Measurements from ENCODE around the gene MAP6. TPM values are rescaled to one million over a fixed set of nuclear protein-coding genes. Genes with fewer than 3 reads are reported as not detected.
A peak's percentile ranks its signal among the peaks of the same experiment; 100 is the strongest.

MAP6 gene
- polyA plus RNA-seq, 4 donors: 8.0 to 11.7 (median 9.8) TPM

DNA sequence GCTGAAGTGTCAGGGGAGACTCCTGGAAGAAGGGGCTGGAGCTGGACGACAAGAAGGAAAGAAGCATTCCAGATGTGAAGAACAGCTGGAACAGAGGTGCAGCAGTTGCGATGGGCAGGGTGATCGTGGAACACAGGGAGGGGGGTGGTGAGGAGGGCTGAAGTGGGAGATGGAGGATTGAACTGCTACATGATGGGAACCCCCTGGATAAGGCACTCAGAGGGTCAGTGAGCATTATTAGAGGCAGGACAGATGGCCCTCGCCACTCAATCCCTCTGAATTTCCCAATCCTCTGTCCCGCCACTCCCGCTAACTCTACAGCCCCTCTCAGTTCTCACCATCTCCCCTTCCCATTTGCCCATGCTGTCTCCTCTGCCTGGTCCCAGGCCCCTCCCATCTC lies 92.8 kb downstream of the MAP6 start:
- DNase-seq (ENCODE audit: low read depth in 4 of 4, low spot score in 3 of 4): no peak

DNA sequence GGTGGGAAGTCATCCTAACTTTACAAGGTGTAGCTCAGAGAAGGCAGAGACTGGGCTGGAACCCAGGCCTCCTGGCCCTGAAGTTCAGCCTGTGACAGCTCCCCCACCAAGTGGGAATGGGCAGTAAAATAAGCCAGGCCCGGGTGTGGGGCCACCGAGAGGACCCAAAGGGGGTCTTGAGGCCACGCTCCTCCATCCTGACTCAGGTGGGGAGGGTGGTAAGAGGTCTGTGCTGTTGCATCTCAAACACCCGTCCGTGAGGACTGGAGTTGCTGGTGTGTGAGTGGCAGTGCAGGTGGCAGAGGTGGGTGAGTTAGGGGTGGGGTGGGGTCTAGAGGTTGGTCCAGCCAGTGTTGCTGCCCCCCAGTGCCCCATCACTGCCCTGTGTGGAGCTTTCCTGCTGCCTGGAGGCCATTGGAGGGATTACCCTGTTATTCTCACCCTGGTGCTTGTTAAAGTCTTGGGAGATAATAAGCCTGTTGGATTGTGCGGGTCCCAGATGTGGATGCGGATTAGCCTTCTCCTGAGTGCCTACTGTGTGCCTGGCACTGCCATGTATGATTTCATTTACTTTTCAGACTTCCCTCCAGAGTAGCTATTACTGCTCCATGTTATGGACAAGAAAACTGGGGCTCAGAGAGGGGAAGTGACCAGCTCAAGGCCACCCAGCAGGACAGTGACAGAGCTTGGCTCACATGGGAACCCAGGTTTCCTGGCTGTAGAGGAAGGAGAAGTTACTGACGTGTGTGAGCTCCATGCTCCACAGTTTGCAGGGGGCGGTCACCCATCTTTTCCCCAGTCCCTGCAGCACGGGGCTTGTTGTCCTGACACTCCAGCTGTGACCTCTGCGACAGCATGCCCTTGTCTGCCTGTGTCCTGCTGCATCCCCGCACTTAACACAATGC lies 93.9 kb downstream of the MAP6 start:
- DNase-seq (ENCODE audit: low read depth in 4 of 4, low spot score in 3 of 4): no peak

DNA sequence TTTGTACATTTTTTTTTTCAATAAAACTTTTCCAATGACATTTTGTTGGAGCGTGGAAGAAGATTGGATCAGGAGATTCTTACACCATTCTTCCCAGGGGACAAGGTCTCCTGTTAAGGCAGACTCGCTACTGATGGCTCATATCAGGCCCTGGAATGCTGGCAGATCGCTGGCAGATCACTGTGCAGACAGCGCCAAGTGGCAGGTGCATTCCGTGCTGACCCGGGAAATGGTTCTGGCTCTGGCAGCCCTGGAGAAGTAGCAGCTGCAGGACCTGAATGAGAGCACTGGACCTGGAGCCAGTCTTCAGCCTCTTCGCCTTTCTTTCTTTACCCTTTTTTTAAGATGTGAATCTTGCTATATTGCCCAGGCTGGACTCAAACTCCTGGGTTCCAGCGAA lies 96.1 kb downstream of the MAP6 start:
- DNase-seq (ENCODE audit: low read depth in 4 of 4, low spot score in 3 of 4): no peak

DNA sequence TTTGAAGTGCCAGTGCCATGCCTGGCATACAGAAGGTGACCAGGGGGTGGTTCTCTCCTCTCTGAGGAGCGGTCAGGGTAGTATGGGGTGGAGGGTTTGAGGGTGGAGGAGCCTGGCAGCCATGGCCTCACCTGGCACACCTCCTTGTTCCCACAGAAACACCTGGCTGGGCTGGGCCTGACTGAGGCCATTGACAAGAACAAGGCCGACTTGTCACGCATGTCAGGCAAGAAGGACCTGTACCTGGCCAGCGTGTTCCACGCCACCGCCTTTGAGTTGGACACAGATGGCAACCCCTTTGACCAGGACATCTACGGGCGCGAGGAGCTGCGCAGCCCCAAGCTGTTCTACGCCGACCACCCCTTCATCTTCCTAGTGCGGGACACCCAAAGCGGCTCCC lies 97.2 kb downstream of the MAP6 start:
- DNase-seq (ENCODE audit: low read depth in 4 of 4, low spot score in 3 of 4): no peak

DNA sequence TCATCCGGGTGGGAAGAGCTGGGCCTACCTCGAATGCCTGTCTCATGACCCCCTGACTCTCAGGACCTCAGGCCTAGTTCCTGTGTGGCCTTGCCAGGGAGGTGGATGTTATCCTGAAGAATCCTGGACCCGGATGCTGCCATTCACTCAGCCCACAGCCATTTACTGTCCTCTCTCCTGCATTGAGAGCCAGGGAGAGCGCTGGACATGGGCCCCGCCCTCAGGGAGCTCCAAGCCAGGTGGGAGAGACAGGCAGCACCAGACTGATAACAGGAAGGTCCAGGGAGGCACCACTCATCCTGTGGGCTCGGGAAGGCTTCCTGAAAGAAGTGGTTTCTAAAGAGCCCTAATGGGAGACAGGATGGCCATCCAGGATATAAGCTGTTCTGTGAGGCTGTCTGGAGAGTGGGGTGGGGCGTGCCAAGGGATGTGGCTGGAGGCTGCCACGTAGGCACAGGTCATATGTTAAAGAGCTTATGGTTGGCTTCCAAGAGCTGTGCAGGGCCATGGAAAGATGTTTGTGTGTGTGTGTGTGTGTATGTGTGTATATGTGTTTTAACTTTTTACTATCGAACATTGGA lies 98.2 kb downstream of the MAP6 start:
- no peak for DNase-seq (ENCODE audit: low read depth in 4 of 4, low spot score in 3 of 4)

DNA sequence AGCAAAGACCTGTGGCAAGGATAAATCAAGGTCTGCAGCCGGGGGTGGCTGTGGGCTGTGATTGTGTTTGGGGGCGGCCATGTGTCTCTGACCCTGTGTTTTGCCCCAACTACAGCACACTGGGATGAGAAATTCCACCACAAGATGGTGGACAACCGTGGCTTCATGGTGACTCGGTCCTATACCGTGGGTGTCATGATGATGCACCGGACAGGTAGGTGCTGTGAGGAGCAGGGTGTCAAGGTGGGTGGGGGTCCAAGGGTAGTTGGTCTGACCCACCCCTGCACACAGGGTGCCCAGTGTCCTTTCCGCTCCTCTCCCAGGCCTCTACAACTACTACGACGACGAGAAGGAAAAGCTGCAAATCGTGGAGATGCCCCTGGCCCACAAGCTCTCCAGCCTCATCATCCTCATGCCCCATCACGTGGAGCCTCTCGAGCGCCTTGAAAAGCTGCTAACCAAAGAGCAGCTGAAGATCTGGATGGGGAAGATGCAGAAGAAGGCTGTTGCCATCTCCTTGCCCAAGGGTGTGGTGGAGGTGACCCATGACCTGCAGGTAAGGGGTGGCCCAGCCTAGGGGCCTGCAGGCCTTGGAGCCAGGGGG lies 100.1 kb downstream of the MAP6 start:
- DNase-seq (ENCODE audit: low read depth in 4 of 4, low spot score in 3 of 4): no peak

DNA sequence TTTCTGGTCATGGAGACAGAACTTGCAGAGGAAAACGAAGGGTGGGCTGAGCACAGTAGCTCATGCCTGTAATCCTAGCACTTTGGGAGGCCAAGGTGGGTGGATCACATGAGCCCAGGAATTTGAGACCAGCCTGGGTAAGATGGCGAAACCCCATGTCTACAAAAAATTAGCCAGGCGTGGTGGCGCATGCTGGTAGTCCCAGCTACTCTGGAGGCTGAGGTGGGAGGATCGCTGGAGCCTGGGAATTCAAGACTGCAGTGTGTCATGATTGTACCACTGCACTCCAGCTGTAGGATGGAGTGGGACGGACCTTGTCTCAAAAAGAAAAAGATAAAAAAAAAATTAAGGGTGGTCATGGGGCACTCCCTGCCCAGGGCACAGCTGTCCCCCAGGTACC lies 100.9 kb downstream of the MAP6 start:
- DNase-seq (ENCODE audit: low read depth in 4 of 4, low spot score in 3 of 4): no peak

DNA sequence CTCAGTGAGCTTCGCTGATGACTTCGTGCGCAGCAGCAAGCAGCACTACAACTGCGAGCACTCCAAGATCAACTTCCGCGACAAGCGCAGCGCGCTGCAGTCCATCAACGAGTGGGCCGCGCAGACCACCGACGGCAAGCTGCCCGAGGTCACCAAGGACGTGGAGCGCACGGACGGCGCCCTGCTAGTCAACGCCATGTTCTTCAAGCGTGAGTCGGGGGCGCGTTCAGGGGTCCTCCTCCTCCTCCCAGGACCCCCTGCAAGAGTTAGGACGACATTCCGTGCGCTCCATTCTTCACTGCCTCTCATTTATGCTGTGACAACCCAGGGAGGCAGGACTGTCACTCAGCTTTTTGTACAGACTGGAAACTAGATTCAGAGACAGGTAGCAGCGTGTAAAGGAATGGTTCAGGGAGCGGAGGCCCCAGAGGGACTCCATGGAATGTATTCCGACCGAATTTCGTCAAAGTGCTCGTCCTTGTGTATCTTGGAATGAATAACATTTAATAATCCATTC lies 102.0 kb downstream of the MAP6 start:
- DNase-seq (ENCODE audit: low read depth in 4 of 4, low spot score in 3 of 4): no peak

DNA sequence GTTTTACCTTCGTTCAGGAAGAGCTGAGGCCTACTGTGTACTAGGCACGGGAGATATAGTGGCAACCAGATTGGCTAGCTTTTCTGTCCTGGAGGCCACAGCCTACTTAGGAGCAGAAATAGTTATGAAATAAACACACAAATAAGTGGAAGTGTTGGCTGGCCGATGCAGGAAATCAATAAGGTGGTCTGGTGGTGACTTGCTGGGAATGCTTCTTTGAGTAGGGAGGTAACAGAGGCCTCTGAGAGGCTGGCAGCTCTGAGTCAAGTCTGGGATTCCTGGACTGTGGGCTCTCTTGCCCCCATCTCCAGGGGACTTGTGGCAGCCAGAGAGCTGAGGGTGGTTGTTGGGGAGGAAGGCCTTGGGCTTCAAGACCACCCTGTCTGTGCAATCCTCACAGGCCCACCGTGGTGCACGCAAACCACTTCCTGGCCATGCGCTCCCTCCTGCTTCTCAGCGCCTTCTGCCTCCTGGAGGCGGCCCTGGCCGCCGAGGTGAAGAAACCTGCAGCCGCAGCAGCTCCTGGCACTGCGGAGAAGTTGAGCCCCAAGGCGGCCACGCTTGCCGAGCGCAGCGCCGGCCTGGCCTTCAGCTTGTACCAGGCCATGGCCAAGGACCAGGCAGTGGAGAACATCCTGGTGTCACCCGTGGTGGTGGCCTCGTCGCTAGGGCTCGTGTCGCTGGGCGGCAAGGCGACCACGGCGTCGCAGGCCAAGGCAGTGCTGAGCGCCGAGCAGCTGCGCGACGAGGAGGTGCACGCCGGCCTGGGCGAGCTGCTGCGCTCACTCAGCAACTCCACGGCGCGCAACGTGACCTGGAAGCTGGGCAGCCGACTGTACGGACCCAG lies 102.7 kb downstream of the MAP6 start:
- no peak for DNase-seq (ENCODE audit: low read depth in 4 of 4, low spot score in 3 of 4)

DNA sequence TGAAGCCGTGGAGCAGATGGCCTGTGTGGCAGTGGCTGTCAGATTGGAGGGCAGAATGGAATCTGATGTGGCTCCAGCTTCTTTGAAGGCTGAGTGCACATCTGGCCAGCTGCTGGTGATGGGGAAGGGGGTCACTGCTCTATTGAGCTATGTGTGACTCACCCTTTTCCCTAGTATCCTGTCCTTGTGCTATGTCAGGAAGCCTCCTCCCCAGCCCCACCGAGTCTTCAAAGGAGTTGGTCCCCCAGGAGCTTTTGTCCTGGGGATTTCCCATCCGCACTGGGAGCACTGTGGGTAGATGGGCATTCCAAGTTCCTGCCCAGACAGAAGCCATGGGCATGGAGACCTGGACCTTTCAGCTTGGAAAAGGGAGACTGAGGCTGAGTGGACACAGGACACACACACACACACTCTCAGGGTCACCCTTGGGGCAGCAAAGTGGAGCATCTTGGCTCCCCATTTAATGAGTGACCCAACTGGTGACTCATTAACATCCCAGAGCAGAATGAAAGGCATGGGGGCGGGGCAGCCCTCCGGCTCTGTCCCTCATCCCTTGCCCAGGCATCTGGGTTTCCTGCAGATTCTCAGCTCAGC lies 103.5 kb downstream of the MAP6 start:
- no peak for DNase-seq (ENCODE audit: low read depth in 4 of 4, low spot score in 3 of 4)

DNA sequence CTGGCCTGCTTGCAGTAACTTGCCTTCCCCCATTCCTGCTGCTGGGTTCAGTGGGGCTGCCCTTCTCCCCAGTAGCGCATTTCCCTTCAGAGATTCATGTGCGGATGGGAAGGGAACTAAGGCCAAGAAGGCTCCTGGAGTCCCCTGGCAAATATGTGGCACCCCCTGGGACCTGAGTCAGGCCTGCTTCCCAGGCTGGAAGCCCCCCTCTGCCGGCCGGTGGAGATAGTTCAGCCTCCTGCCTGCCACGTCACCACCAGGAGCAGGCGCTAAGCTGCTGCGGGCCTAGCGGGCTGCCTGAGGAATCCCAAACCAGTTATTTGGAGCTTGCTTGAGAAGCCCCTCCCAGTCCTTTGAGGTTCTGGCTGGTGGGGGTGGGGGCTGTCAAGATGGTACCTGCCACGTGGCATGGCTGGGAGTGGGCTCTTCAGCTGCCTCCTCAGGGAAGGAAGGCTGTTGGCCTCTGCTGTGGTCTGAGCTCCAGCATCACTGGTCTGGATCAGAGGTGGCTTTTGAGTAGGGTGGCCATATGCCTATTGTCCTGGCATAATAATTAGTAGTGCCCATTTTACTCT lies 104.8 kb downstream of the MAP6 start:
- DNase-seq (ENCODE audit: low read depth in 4 of 4, low spot score in 3 of 4): no peak

DNA sequence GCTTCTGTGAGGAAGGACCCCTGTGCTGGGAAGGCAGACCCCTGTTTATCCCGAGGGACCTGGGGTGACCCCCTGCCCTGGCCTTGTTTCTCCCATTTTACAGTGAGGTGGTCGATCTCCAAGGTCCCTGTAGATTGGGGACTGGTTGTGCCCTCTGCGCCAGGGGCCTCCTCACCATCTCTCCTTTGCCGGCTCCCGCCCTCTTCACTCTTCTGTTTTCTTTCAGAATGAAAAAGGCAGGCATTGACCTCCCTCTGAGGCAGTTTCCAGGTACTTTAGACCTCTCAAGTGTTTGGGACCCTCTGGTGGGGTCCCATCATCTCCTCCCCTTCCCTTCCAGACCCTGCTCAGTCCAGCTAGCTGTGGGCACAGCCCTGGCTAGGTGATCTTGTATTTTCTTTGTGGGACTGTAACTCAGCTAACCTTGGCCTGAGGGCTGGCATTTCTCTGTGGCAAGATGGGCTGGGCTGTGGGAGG lies 105.3 kb downstream of the MAP6 start:
- DNase-seq (ENCODE audit: low read depth in 4 of 4, low spot score in 3 of 4): no peak

DNA sequence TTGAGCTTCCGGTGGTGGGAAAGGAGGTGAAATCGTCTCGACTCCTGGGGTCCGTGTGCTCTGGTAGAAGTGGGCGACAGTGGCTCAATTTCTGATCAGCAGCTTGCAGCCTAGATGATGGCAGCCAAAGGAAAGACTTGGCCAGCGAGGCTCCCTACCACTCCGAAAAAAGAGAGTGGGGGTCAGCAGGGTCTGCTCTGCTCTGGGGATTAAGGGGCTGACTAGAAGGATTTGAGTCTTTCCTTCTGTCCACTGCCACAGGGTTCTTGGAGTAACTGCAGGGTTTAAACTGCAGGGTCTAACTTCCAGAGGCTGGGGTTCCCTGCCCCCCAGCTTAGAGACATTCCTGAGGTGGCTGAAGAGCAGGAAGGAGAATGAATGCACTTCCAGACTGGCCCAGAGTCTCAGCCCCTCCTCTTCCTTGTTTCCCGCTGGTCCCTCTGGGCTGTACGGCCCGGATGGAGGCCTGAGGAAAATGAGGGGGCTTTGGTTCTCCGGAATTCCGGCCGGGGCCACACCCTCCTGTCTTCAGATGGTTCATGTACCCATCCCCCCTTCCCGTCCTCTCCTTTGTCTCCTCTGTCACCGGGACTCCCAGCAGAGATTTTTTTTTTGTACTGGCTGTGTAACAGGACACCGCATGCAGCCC lies 105.9 kb downstream of the MAP6 start:
- DNase-seq (ENCODE audit: low read depth in 4 of 4, low spot score in 3 of 4): no peak

DNA sequence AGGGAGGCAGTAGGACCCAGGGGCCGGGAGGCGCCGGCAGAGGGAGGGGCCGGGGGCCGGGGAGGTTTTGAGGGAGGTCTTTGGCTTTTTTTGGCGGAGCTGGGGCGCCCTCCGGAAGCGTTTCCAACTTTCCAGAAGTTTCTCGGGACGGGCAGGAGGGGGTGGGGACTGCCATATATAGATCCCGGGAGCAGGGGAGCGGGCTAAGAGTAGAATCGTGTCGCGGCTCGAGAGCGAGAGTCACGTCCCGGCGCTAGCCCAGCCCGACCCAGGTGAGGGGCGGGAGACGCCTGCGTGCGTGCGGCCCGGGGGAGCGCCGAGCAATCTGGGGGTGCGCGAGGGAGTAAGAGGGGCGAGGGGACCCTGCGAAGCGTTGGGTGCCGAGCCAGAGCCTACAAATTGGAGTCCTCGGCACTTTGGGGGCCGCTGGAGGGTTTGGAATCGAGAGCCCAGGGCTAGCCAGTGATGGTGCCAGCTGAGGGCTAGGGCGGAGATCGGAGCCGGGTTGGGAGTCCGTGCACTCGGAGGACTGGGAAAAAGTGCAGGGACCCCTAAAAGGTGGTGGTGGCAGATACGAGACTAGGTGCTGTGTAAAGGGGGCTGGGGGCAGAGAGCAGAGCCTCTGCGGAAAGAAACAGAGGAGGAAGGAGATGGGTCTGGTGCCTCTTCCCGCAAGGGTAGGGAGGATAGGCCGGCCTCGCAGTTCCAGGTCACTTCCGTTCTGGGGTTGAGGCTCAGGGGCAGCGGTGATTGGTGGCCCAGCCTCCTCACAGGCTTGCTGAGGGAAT lies 106.6 kb downstream of the MAP6 start, which contains the start of gene SERPINH1:
TSS of gene SERPINH1 (plus strand) at position 206 of the 788 bp plus-strand sequence. CDS start 4,097 bp downstream, outside the sequence.
- DNase-seq (ENCODE audit: low read depth in 4 of 4, low spot score in 3 of 4): peak in 2 of 4 donors; percentile 77 to 83

DNA sequence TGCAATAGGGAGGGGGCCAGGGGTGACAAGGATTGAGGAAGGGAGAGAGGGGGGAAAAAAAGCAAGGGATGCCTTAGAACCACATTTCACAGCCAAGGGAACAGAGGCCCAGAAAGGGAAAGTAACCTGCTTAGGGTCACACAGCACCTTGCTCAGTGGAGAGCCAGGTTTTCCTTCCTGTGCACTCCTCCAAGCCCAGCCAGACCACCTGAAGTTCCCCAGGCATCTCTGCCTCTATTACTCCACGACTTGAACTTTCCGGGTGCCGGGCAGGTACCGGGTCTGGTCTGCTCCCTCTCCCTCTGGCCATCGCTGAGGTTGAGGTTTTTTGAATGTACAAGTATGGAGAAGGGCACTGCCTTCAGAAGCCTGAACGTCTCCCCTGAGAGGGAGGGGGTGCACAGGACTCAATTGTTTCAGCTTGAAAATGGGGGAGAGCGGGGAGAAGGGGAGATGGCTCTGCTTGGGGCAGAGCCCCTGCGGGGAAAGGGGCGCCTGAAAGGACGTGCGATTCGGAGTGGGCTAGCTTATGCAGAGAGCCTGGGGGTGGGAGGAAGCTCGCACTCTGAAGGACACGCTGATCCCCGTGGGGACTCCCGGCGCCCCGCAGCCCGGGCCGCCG lies 107.3 kb downstream of the MAP6 start:
- no peak for DNase-seq (ENCODE audit: low read depth in 4 of 4, low spot score in 3 of 4)

DNA sequence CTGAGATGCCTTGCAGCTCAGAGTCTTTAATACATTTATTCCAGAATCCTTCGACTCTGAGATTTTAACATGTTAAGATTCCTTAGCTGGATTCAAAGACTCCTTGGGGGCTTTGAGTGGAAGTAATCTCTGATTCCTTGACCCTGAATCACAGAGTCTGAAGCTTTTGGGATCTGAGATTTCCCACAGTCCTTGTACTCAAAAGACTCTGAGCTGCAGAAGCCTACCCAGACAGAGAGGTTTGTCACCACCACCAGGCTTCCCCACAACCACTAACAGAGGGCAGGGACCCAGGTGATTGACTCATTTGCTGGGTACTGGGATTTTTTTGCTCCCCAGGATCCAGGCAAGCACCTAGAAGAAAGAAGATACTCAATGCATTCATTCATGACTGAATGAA lies 108.2 kb downstream of the MAP6 start:
- DNase-seq (ENCODE audit: low read depth in 4 of 4, low spot score in 3 of 4): no peak

DNA sequence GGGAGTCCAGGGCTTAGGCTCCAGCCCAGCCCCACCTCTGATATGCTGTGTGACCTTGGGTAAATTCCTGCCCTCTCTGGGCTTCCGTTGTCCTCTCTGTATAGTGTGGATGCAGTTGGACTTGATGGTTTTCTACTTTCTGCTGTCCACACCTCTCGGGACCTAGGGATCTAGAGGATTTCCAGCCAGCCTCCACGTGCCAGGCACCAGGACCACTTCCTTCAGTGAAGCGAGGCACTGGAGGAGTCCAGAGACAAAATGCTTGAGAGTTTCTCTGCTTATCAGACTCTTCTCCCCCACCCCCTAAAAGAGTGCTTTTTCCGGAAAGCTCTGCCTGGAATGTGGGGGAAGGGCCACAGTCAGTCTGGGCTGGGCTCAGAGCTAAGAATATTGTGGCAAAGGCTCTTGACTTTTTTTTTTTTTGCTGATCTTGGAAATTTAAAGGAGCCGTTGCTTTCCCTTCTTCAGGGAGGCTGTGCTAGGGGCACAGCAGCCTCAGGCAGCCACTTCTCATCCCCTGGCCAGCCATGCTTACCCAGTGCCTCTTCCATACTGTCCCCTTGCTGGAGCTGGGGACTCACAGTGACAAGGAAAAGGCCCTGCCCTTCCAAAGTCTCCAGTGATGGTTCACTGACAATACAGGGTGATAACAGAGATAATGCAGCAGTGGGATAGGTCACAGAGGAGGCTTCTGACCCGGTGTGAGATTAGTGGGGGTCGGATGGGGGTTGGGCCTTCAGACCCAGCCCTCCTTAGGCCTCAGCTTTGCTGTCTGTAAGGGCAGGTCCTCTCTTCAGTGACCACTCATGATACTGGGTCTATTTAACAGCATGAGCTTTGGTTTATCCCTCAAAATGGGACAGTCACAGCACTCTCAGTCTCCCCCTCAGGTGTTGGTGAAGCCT lies 109.6 kb downstream of the MAP6 start:
- peak in 1 of 4 donors; percentile 55 for DNase-seq (ENCODE audit: low read depth in 4 of 4, low spot score in 3 of 4)

All from right renal pelvis (tissue), 4 donors.